Tongue (tissue), 2 donors: ENCODE results near the gene MPZL3. TPM values are rescaled to one million over a fixed set of nuclear protein-coding genes. Genes with fewer than 3 reads are reported as not detected.

ENCODE experiments used
- DNase-seq: peaks from one replicate; pipeline ENCODE4 v3.0.0-alpha.2; 2015
- total RNA-seq: library from RNA; depleted of rRNA; stranded (reverse); fragments of >200 nt; gene quantifications from one replicate; pipeline ENCODE4 v1.2.3, GENCODE V29; 2014

The MPZL3 gene, protein sequence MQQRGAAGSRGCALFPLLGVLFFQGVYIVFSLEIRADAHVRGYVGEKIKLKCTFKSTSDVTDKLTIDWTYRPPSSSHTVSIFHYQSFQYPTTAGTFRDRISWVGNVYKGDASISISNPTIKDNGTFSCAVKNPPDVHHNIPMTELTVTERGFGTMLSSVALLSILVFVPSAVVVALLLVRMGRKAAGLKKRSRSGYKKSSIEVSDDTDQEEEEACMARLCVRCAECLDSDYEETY
- total RNA-seq = 3.0 TPM

- peak; percentile 97 for DNase-seq
These were observed at the start of gene MPZL3 for GRCh38 chr11:118251858-118252652. MPZL3 (minus strand) TSS chr11:118252365; CDS start chr11:118252294, 71 bp downstream.

- DNase-seq = no peak
These were observed 49.5 kb upstream of the MPZL3 start for GRCh38 chr11:118301600-118302195.

- peak; percentile 22 for DNase-seq
These were observed 43.8 kb upstream of the MPZL3 start for GRCh38 chr11:118295815-118296454.

DNA sequence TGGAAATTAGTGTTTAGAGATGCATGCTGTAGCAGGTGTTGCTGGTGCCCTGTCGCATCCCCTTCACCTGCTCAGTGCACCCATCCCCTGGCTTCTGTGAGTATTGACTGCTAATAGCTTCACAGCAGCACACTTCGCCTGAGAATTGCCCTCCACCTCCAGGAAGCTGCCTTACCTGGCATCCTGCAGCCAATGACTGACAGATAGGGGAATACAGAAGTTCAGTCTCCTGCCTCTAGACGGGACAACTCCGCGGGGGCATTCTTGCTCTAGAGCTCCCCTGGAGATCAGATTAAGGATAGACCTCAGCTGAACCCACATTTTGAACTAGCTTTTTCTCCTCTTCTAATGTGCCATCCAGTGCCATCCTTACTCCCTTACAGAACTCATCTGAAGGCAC is 43.0 kb upstream of the MPZL3 start:
- no peak for DNase-seq

- no peak for DNase-seq
These were observed 41.9 kb upstream of the MPZL3 start for GRCh38 chr11:118294053-118294452.

DNA sequence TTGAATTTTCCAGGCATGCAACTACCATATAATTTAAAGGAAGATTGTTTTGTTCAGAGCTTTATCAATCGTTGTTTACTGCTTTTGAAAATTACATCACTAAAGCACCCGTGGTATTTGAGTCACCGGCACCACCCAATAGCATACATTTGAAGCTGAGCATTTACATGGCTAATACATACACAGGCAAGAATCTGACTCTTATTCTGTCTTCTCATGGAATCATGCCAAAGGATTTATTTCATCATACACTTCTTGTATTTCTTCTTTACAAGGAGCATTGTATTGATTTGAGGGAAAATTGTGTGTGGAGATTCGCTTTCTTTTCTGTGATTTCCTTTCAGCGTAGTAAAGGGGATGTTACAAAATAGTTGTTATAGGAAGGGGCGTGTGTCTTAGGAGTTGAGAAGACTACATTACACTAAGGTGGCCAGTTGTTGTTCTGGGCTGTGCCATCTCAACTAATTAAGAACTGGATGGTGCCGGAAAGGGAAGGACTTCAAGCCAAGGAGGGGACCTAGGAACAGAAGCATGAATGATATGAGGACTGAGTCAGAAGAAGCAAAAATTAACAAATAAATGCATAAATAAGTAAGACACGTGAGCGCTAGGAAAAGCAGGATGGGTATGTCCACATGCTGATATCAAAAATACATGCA is 39.4 kb upstream of the MPZL3 start:
- DNase-seq = no peak

DNA sequence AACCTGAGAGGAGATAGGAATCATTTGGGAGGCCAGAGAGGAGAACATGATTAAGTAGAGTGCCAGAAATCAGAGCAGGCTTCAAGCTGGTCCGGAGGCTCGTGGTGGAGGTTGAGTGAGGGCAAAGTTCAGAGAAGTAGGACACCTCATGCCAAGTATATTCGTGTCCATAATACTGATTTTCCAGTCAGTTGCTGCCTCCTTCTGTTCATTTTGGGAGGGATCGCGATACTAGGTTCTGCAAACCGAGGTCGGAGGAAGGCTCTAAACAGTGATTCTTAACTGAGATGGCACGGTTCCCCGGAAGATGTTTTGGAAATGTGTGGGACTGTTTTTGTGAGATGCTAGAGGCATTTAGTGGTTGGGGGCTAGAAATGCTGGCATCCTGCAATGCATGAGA is 38.8 kb upstream of the MPZL3 start:
- DNase-seq = peak; percentile 38

DNA sequence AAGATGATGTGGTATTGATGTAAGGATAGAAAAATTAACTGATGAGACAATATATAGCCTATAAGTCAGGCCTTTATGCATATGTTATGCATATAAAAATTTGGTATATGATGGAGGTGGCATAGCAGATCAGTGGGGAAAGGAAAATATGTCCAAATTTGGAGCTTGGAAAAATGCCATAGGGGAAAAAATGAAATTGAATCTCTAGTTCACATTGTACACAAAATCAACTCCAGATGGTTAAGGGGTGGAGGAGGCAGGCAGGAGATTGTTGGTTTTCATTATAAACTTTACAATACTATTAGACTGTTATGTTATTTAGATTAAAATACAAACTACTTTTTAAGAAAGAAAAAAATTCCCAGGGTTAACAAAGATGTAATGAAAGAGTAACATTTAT is 37.2 kb upstream of the MPZL3 start:
- peak; percentile 27 for DNase-seq

DNA sequence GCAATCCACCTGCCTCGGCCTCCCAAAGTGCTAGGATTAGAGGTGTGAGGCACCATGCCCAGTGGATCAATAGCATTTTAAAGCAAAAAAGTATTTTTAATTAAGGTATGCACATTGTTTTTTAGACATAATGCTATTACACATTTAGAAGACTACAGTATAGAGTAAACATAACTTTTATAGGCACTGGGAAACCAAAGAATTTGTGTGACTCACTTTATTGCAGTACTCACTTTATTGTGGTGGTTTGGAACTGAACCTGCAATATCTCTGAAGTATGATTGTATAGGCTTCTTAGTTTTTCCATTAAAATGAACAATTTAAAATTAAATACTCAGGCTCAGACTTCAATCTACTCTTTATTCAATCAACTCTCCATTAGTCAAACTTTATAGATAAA is 34.8 kb upstream of the MPZL3 start:
- DNase-seq = no peak

GRCh38 chr11:118286545-118286944 is 34.4 kb upstream of the MPZL3 start:
- DNase-seq = no peak

GRCh38 chr11:118283756-118284350 is 31.7 kb upstream of the MPZL3 start:
- DNase-seq = no peak

DNA sequence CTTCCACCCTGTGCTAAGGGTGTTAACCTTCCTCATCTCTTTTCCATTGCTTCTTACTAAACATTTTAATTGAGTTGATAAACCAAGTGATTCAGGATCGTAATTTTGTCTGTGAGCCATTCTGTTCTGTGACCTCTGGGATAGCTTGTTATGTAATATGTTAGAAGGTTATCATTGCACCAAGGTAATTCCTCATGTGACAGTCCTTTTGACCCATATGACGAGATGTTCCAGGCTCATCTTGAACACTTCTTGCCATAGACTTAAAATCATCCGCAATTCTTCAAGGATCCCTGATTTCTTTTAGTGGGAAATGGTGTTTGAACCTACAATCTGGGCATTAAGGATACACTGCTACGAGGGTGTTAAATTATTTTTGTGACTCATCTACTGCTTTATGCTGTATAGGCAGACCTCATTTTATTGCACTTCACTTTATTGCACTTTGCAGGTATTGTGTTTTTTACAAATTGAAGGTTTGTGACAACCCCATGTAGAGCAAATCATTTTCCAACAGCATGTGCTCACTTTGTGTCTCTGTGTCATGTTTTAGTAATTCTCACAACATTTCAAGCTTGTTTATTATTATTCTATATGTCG is 31.0 kb upstream of the MPZL3 start:
- no peak for DNase-seq

DNA sequence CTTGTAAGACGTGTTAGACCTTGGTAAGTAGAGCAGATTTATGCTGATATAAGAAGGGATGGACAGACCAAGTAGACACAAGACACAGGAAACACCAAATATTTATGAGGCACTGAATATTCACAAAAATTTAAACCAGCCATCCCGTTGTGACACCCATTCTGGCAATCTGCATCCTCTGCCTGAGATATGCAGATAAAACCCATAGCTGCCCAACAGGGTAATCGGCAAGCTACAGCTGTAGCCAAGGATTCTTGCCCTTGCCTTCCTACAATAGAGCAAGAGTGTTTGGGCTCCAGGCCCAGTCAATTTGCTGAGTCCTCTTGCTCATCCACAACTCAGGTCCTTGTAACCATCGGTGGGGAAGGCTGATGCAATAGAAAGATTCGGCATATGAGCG is 30.4 kb upstream of the MPZL3 start:
- DNase-seq = no peak

- DNase-seq = no peak
These were observed 29.1 kb upstream of the MPZL3 start for GRCh38 chr11:118281284-118281683.

DNA sequence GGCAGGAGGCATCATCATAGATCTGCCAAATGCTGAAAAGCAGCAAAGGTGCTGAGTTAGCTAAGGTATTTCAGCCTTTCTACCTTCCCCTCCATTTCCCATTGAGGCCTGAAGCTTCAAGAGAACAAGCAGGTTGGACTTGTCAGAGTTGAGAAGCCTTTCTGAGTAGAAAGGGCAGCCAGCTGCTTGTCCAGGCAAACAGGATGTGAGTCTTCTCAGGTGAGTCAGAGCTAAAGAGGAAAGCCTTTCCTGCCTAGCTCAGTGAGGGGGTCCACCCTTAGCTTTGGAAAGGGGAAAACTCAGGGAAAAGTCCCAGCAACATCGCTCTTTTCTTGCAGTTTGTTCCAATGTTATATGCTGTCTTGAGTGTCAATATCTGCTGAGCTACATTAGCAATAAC is 25.1 kb upstream of the MPZL3 start:
- no peak for DNase-seq

- DNase-seq = no peak
These were observed 24.3 kb upstream of the MPZL3 start for GRCh38 chr11:118276422-118276821.

GRCh38 chr11:118275176-118275575 is 23.0 kb upstream of the MPZL3 start:
- no peak for DNase-seq

DNA sequence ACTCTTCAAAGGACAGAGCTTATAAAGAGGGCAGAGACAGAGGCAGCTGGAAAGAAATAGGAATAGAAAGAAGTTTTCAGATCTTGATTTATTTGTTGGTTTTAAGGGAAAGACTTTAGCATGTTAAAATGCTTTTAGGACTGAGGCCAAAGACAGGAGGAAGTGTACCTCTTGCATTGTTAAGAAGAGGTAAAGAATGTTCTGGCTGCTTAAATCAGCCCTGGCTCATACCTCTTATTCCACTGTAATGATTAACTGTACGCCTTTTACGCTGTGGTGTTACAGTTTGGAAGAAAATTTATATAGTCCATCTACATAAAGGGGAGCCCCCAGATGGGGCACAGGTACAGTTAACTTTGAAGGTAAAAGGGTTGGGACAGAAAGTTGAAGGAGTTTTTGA is 22.0 kb upstream of the MPZL3 start:
- DNase-seq = no peak

GRCh38 chr11:118272001-118272400 is 19.8 kb upstream of the MPZL3 start:
- no peak for DNase-seq

- DNase-seq = no peak
These were observed 15.3 kb upstream of the MPZL3 start for GRCh38 chr11:118267486-118267885.

DNA sequence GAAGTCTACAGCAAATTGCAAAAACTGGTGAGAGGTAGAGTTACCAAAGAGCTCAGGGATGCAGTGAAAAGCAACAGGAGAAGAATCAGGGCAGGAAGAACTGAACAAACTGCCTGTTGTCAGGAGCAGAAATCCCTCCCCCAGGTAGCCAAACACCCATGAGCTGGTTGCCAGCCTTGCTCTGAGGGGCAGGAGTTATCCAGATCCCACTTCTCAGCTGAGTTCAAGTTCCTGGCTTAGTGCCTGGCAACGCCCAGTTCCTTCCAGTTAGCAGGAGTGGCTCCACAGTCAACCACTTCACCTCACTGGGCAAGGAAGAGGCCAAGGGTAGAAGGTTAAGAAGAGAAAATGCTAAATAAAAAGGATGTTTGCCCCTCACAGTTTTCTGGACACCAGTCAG is 13.8 kb upstream of the MPZL3 start:
- no peak for DNase-seq
